ENCODE measurements around the gene HIVEP3.
A peak's percentile ranks its signal among the peaks of the same experiment; 100 is the strongest.

HIVEP3 gene

GRCh38 chr1:41733725-41734124 lies 185.0 kb downstream of the HIVEP3 start:
- no peak for DNase-seq (ENCODE audit: low read depth in 3 of 3)

- no peak for DNase-seq (ENCODE audit: low read depth in 3 of 3)
Measured at GRCh38 chr1:41733021-41733420, 185.7 kb downstream of the HIVEP3 start.

- DNase-seq (ENCODE audit: low read depth in 3 of 3) = no peak
Measured at GRCh38 chr1:41731516-41732030, 187.1 kb downstream of the HIVEP3 start.

- no peak for DNase-seq (ENCODE audit: low read depth in 3 of 3)
Measured at GRCh38 chr1:41730806-41731205, 187.9 kb downstream of the HIVEP3 start.

- peak; percentile 37 to 68 (median 62) for DNase-seq (ENCODE audit: low read depth in 3 of 3)
Measured at GRCh38 chr1:41728403-41729202, 190.1 kb downstream of the HIVEP3 start.

- DNase-seq (ENCODE audit: low read depth in 3 of 3) = no peak
Measured at GRCh38 chr1:41727749-41728115, 191.0 kb downstream of the HIVEP3 start.

GRCh38 chr1:41726899-41727748 lies 191.6 kb downstream of the HIVEP3 start:
- no peak for DNase-seq (ENCODE audit: low read depth in 3 of 3)

- DNase-seq (ENCODE audit: low read depth in 3 of 3) = no peak
Measured at GRCh38 chr1:41726292-41726691, 192.4 kb downstream of the HIVEP3 start.

- DNase-seq (ENCODE audit: low read depth in 3 of 3) = no peak
Measured at GRCh38 chr1:41724926-41725325, 193.8 kb downstream of the HIVEP3 start.

GRCh38 chr1:41724248-41724647 lies 194.5 kb downstream of the HIVEP3 start:
- no peak for DNase-seq (ENCODE audit: low read depth in 3 of 3)

- no peak for DNase-seq (ENCODE audit: low read depth in 3 of 3)
Measured at GRCh38 chr1:41723786-41724185, 194.9 kb downstream of the HIVEP3 start.

- no peak for DNase-seq (ENCODE audit: low read depth in 3 of 3)
Measured at GRCh38 chr1:41722184-41722583, 196.5 kb downstream of the HIVEP3 start.

- DNase-seq (ENCODE audit: low read depth in 3 of 3) = no peak
Measured at GRCh38 chr1:41720861-41721410, 197.8 kb downstream of the HIVEP3 start.

GRCh38 chr1:41719590-41719989 lies 199.1 kb downstream of the HIVEP3 start:
- DNase-seq (ENCODE audit: low read depth in 3 of 3) = no peak

GRCh38 chr1:41719128-41719527 lies 199.6 kb downstream of the HIVEP3 start:
- DNase-seq (ENCODE audit: low read depth in 3 of 3) = no peak

- DNase-seq (ENCODE audit: low read depth in 3 of 3) = no peak
Measured at GRCh38 chr1:41718497-41718896, 200.2 kb downstream of the HIVEP3 start.

GRCh38 chr1:41716188-41717130 lies 202.3 kb downstream of the HIVEP3 start:
- DNase-seq (ENCODE audit: low read depth in 3 of 3) = no peak

- no peak for DNase-seq (ENCODE audit: low read depth in 3 of 3)
Measured at GRCh38 chr1:41715441-41716095, 203.2 kb downstream of the HIVEP3 start.

- no peak for DNase-seq (ENCODE audit: low read depth in 3 of 3)
Measured at GRCh38 chr1:41714638-41715389, 203.9 kb downstream of the HIVEP3 start.
